ENCODE results near the gene NDUFAF8. TPM values are rescaled to one million over a fixed set of nuclear protein-coding genes. Genes with fewer than 3 reads are reported as not detected.
A peak's percentile ranks its signal among the peaks of the same experiment; 100 is the strongest.
"Not testable (repeated sequence)": the region's sequence is repeated elsewhere in the genome, so short reads cannot be mapped to it uniquely, and the experiment has no call there.

Gene NDUFAF8
- total RNA-seq, 2 experiments from 2014 or later, result 72.3 to 75.4 TPM

DNA sequence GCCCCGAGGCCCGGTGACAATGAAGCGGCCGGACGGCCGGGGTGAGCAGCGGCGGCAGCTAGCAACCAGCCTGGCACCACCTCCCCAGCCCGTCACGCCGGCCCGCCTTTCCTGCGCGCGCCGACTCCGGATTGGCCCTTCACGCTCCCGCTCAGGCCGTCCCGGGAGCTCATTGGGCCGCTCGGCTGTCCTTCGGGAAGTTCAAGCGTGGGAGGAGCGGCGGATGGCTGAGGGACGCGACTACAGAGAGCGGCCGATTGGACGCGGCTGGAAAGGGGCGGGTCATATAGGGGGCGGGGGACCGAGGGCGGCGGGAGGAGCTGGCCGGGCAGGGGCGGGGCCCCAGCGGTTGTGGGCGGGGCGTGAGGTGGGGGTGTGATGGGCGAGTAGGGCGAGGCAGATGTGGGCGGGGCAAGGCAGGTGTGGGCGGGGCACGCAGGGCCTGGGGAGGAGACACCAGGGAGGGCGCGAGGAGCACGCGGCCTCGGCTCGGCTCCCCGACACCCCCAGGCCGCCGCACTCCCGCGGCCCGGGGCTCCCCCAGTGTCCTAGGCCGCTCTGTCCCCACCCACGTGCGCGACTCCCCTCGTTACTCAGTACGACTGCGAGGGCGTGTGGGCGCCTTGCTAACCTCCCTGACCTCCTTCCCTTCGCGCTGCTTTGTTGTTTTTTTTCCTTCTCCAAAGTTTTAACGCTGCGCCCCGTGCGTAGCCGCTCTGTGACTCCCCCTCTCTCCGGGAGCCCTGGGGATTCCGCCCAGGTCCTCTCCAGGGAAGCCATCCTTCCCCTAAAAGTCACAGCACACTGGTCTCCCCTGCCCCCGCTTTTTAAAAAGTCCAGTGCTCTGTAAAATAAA lies 16.0 kb upstream of the NDUFAF8 start, which contains the start of gene CEP131:
CEP131 (minus strand) TSS at position 60 of the 856 bp plus-strand sequence. CDS start 2,909 bp downstream, outside the sequence.
- Mint-ChIP-seq H3K4me3 (peak within 1 kb of the TSS; percentile 69), H3K4me1 (ENCODE audit: low read depth) (peaks cover 20% of the 10 kb centered on the region), H3K9me3 (no peaks in the 10 kb centered on the region), H3K27ac (peak within 1 kb of the TSS; percentile 88), H3K27me3 (no peaks in the 10 kb centered on the region), H3K36me3 (ENCODE audit: low read depth) (no peaks in the 10 kb centered on the region)
- DNase-seq (peak; percentile 99), ATAC-seq (peak; percentile 93)
- ChIA-PET CTCF (interaction anchor here (0.8 to 1.3 kb wide), 2 partner anchors 11 to 218 kb away, joined by 3 to 4 read pairs; no protein-coding TSS in a partner anchor), POLR2A (interaction anchor here (1.3 to 1.7 kb wide), 2 partner anchors 9 to 16 kb away, joined by 3 to 9 read pairs; partner anchors contain the start of genes NDUFAF8 and TEPSIN)
- intact Hi-C loops (cut with micrococcal nuclease), result no loop called here
- no peak for TF ChIP-seq CTCF (IDR thresholded peaks at IDR 0.05)

DNA sequence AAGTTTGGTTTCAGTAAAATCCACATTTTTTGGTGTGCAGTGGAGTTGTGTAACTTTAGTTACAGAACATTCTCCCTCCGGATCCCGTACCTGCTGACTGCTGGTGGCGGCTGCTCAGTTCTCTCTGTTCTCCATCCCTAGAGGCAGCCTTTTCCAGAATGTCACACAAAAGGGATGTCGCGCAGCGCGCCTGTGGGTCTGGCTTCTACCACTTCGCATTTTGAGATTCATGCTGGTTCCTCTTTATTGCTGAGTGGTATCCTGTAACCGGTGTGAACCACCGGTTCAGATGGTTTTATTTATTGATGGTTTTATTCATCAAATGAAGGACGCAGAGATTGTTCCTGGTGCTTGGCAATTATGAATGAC lies 15.4 kb upstream of the NDUFAF8 start:
- no peaks in the 10 kb centered on the region for H3K27me3 Mint-ChIP-seq
- no peak for ATAC-seq
- H3K9me3 Mint-ChIP-seq, result no peaks in the 10 kb centered on the region
- peak overlapping the region; percentile 69 for H3K4me3 Mint-ChIP-seq
- H3K27ac Mint-ChIP-seq, result peak overlapping the region; percentile 88
- H3K36me3 Mint-ChIP-seq (ENCODE audit: low read depth), result no peaks in the 10 kb centered on the region
- POLR2A ChIA-PET, result no interaction called here
- peaks cover 20% of the 10 kb centered on the region for H3K4me1 Mint-ChIP-seq (ENCODE audit: low read depth)
- intact Hi-C loops (cut with micrococcal nuclease), result no loop called here
- no peak for DNase-seq
- CTCF ChIA-PET, result no interaction called here
- no peak for TF ChIP-seq CTCF (IDR thresholded peaks at IDR 0.05)

DNA sequence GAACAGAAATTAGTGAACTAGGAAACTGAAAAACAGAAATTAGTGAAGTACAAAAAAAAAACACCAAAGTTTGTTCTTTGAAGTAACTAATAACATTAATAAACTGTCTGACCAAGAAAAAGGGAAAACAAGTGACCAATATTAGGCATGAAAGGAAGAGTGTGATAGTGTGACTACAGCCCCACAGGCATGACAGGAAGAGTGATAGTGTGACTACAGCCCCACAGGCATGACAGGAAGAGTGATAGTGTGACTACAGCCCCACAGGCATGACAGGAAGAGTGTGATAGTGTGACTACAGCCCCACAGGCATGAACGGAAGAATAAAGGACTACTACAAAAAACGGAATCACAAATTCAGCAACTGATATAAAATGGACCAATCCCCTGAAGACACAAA lies 11.5 kb upstream of the NDUFAF8 start:
- H3K36me3 Mint-ChIP-seq (ENCODE audit: low read depth); H3K27me3 Mint-ChIP-seq; ATAC-seq; H3K9me3 Mint-ChIP-seq; H3K27ac Mint-ChIP-seq; H3K4me3 Mint-ChIP-seq; intact Hi-C loops (cut with micrococcal nuclease); DNase-seq: not testable (repeated sequence)
- CTCF ChIA-PET, result interaction anchor here (0.9 to 1.4 kb wide), 2 partner anchors 11 to 68 kb away, joined by 3 read pairs; partner anchors contain the start of genes NDUFAF8, SLC38A10 and TEPSIN
- POLR2A ChIA-PET, result interaction anchor here (1.0 to 3.5 kb wide), 2 partner anchors 12 to 25 kb away, joined by 3 to 26 read pairs; partner anchors contain the start of genes NDUFAF8 and TEPSIN
- peaks cover 16% of the 10 kb centered on the region for H3K4me1 Mint-ChIP-seq (ENCODE audit: low read depth)

GRCh38 chr17:81228420-81228819 lies 10.7 kb upstream of the NDUFAF8 start:
- ChIA-PET POLR2A (interaction anchor here (0.9 kb wide), 1 partner anchor 10 kb away, joined by 4 read pairs; no protein-coding TSS in a partner anchor), CTCF (no interaction called here)
- H3K4me3 Mint-ChIP-seq, result no peak overlapping the region
- H3K36me3 Mint-ChIP-seq (ENCODE audit: low read depth), result peaks cover 7% of the 10 kb centered on the region
- peaks cover 15% of the 10 kb centered on the region for H3K4me1 Mint-ChIP-seq (ENCODE audit: low read depth)
- no peaks in the 10 kb centered on the region for H3K27me3 Mint-ChIP-seq
- H3K9me3 Mint-ChIP-seq, result no peaks in the 10 kb centered on the region
- no peak overlapping the region for H3K27ac Mint-ChIP-seq
- TF ChIP-seq CTCF (IDR thresholded peaks at IDR 0.05), result no peak
- no peak for ATAC-seq
- intact Hi-C loops (cut with micrococcal nuclease), result no loop called here
- no peak for DNase-seq

GRCh38 chr17:81228834-81229665 lies 10.1 kb upstream of the NDUFAF8 start:
- H3K9me3 Mint-ChIP-seq, result no peaks in the 10 kb centered on the region
- no peak for TF ChIP-seq CTCF (IDR thresholded peaks at IDR 0.05)
- ATAC-seq (no peak), DNase-seq (no peak)
- no peaks in the 10 kb centered on the region for H3K27me3 Mint-ChIP-seq
- ChIA-PET CTCF (interaction anchor here (0.9 to 1.5 kb wide), 2 partner anchors 9 to 86 kb away, joined by 3 read pairs; no protein-coding TSS in a partner anchor), POLR2A (interaction anchor here (0.9 to 1.5 kb wide), 3 partner anchors 9 to 10 kb away, joined by 3 to 4 read pairs (median 3); partner anchors contain the start of gene NDUFAF8)
- intact Hi-C loops (cut with micrococcal nuclease), result no loop called here
- H3K36me3 Mint-ChIP-seq (ENCODE audit: low read depth), result peaks cover 7% of the 10 kb centered on the region
- H3K4me3 Mint-ChIP-seq, result no peak overlapping the region
- peaks cover 9% of the 10 kb centered on the region for H3K4me1 Mint-ChIP-seq (ENCODE audit: low read depth)
- H3K27ac Mint-ChIP-seq, result no peak overlapping the region
